Central memory CD4-positive, alpha-beta T cell (primary cell): Measurements from ENCODE around the gene BACH1.

ENCODE experiments used
- DNase-seq: peaks from one replicate; pipeline ENCODE4 v3.0.0; 2022

The BACH1 gene

DNA sequence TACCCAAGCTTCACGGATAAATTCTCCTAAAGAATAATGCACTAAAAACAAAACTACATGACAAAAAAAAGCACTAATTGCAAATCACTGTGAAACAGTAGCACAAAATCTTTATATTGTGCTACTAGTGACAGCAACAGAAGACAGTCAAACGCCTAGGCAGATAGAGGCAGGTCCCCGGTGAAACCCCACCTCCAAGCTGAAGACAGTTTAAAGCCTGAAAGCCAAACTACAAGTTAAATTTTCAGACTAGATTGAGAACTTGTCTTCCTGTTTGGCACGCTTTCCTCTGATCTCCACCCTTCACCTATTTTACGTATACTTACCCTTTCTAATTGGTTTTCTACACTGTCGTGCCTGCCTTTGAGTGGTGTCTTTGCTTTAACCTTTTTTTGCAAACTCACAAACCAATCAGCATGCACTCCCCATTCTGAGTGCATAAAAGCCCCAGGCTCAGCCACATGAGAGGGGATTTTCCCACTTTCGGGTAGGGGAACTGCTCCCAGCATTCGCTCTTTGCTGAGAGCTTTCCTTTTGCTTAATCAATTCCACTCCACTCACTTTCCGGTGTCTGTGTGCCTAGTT is 3.6 kb upstream of the BACH1 start:
- DNase-seq = peak; percentile 69

DNA sequence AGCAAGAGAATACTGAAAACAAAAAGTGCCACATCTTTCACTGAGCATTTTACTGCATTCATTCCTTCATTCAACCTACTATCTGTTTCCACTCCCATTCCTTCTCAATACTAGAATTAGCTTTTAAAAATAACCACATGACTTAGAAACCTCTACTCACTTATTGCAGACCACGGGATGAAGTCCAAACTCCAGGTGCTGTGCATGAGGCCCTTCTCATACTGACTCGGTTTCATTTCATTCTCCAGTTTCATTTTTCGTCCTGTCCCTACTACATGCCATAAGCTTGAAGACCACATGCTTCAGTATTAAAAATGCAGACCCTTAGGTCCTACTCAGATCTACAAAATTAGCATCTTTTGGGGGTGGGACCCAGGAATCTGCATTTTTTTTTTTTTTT is 2.3 kb upstream of the BACH1 start:
- no peak for DNase-seq

- no peak for DNase-seq
Measured at GRCh38 chr21:29297483-29298347, 1.0 kb upstream of the BACH1 start.

GRCh38 chr21:29299046-29299915 is 559 bp downstream of the BACH1 start:
- DNase-seq = peak; percentile 67

DNA sequence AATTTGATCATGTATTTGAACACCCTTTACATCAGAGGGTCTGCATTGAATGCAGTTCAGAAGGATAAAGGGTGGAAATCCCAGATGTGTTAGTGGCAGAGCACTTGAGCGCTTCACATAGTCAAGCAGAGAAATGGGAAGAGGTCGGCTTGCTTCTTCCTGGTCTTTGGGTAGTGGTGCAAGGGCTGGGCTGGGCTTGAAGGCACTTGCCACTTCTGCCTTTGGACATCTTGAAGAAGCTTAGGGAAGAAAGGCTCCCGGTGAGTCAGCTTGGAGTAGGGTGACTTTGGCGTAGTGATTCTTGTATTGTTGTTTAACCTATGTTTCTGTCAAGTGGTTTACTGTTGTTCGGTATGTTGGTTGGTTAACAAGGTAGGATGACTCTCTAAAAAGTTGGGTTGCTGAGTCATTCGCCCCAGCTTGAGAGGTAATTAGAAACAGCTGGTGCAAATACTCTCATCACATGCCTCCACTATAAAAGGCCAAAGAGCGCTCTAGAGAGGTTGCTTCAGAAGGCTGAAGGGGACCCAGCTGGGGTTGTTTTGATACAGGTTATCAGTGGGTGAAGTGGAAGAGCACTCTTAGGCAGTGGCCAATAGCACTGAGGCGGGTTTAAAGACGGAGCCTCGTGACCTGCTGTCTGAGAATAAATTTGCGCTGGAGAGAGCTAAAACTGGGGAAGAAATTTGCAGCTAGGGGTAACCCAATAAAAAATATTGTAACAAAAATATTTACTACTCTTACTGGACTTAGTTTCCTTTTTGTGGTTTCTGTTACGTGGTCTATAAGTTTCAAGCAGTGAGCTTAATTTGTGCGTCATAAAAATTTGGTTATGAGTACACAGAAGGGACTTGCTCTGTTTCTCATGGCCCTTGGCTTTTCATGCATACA is 1.4 kb downstream of the BACH1 start:
- peak; percentile 34 for DNase-seq

DNA sequence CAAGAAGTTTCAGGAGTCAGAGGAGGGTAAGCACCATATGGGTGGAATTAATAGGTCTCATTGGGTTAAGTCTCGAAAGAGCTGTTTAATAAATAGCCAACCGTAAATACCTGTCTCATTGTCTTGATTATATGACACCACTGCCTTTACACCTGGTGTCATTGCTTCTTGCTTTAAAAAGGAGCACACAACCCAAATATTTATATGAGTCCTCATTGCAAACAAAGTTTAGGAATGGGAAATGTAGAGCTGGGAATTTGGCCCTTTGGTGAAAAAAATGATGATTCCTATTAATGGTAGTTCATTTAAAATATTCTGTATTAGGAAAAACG is 2.1 kb downstream of the BACH1 start:
- DNase-seq = no peak

DNA sequence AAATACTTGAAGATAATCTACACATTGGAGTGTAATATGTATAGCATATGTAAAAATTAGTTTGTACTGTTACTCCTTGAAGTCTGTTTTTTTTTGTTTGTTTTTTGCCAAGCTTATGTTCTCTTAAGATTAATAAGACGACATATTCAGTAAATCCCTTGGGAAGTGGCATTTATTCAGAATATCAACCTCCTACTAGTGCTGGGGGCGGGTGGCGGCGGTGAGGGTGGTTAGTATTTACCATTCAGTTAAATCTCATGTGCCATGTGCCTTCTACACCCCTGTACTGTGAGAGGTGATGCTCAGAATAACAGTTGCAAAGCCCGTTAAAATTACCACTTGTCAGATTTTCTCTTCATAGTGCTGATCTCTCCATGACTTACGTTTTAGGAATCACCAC is 3.0 kb downstream of the BACH1 start:
- no peak for DNase-seq

DNA sequence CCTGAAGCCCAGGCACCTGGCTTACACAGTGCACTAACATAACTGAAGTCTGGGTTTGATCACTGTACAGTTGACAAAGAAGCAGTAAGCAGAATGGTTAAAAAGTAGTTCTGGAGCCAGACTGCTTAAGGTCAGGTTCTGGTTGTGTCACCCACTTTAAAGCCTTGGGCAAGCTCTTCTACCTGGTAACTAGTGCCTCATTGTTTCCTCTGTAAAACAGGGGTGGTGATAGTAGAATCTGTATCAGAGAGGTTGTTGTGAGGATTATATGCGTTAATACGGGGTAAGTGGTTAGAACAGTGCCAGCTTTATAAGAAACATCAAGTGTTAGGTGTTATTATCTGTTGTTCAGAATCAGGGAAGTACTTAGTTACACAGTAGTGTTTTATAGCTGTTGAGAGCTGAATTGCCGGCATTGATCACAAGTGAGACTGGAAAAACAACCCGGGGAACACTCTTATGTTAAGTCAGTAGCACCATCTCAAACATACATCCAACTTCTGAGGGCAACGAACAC is 3.7 kb downstream of the BACH1 start:
- DNase-seq = no peak

DNA sequence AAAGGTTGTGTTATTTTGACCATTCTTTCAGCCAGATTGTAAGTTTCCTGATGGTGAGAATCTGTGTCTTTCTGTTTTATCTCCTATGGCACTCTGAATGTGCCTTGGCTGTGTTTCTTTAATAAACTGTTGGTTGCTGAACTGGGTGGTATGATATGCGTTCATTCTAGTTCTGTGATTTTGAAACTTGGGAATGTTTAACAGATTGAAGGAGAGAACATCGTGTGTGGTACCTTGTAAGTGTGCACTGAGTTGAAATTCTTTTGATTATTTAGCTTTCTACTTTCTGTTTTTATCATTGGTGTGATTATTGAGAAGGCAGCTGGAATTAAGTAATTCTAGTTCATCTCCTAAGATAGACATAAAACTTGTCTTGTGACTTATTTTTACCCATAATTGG is 4.6 kb downstream of the BACH1 start:
- no peak for DNase-seq

DNA sequence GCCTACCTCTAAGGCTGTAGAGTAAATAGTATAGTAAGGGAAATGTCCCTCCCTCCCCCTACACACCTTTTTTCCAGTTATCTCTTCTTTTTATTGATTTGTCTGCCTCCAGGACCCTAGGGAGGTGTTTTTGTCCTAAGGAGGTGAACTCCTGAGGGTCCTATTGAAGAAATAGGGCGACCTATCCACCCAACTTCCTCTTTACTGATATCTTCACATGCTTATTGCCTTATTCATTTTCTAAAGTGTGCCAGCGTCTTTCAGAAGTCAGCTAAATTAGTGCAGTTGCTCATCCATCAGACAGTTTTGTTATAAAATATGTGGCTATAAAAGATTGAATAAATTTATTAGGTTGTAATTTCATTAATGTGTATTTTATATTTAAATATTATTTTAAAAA is 5.9 kb downstream of the BACH1 start:
- no peak for DNase-seq

GRCh38 chr21:29305068-29305467 is 6.3 kb downstream of the BACH1 start:
- no peak for DNase-seq

- DNase-seq = no peak
Measured at GRCh38 chr21:29305561-29305960, 6.8 kb downstream of the BACH1 start.

DNA sequence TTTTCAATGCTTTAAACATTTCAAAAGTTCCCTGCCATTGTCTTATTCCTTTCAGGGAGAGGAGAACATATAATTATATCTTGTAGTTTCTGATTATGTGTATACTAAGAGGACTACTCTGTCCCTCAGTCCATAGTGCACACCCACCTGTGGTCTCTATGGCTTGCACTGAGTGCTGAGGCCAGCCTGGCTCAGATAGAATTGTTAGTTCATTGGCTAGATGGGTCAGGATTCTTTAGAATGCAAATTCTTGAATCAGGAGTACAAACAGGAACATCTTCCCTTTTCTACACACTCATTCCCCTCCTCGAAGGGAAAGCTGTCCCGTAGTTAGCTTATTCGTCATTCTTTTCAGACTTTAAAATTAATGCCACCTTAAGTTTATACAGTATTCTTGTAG is 8.2 kb downstream of the BACH1 start:
- no peak for DNase-seq

DNA sequence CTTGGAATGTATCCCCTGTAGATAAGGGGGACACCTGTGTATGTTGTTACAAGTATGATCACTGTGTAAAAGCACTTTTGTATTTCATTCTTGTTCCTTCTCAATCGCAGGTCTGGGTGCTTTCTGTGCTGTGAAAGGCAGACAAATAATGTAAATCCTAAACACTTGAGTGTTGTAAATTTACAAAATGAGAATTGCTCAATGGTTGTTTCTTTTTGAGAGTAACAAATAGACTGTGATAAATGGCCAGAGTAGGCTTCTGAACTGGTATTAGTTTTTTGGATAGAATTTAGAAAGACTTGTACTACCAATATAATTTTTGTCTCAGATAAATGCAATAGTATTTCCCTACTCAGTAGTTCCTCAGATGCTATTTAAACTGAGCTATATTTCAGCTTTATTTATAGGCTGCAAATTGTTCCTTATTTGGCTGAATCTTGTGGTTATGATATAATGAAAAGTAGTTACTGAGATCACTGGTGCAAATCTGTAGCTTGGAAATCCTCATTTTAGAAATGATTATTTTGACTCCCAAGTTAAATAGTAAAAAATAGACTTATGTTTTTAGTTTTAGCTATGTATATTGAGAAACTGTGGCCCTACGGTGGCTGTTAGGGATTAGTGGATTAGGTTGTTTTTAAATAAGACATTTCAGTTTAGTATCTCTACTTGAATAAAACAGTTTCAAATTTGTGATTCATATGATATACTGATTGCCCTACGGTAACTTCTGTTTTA is 9.2 kb downstream of the BACH1 start:
- DNase-seq = no peak

GRCh38 chr21:29308456-29308783 is 9.7 kb downstream of the BACH1 start:
- DNase-seq = no peak

DNA sequence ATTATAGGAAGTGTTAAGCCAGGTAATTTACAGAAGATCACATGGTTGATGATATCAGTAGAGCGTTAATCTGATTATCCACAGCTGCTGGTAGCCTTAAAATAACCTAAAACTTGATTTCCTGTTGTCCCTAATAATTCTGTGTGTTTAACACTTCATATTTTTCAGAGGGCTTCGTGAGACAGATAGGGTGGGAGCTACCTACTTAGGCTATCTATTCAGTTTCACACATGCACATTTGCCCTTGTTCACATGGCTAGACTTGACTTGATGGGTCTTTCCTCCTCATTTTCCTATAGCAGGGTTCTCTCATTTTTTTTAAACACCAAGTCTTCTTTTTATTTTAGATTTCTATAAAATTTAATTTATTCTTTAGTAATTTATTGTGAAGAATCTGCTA is 11.0 kb downstream of the BACH1 start:
- DNase-seq = no peak

- no peak for DNase-seq
Measured at GRCh38 chr21:29311802-29312201, 13.1 kb downstream of the BACH1 start.

GRCh38 chr21:29312981-29313380 is 14.3 kb downstream of the BACH1 start:
- no peak for DNase-seq

DNA sequence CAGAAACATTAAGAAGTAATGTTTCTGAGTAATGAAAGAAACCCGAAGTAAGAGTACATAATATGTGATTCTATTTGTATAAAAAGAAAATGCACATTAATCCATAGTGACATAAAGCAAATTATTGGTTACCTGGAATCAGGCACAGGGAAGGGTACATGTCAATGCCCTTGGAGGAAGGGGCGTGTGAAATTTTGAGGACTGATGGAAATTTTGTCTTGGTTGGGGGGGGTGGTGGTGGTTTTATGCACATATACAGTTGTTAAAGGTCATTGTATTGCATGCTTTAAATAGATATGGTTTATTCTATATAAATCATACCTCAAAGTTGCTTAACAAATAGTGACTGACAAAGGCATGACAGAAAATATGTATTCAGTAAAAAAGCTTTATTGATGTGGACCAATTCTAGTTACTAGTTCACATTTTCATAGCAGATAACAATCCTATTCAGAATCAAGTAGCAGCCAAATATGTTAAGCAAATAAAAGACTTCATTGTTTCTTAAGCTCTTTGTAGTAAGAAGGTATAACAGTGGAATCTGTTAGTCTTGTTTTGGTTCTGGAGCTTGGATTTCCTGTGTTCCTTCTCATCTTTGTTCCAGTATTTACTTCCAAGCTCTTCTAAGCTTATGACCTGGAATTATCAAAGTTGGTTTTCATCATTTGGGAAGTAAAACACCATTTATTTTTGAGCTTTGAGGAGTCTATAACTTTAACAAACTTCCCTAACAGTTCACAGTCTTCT is 15.1 kb downstream of the BACH1 start:
- DNase-seq = no peak

DNA sequence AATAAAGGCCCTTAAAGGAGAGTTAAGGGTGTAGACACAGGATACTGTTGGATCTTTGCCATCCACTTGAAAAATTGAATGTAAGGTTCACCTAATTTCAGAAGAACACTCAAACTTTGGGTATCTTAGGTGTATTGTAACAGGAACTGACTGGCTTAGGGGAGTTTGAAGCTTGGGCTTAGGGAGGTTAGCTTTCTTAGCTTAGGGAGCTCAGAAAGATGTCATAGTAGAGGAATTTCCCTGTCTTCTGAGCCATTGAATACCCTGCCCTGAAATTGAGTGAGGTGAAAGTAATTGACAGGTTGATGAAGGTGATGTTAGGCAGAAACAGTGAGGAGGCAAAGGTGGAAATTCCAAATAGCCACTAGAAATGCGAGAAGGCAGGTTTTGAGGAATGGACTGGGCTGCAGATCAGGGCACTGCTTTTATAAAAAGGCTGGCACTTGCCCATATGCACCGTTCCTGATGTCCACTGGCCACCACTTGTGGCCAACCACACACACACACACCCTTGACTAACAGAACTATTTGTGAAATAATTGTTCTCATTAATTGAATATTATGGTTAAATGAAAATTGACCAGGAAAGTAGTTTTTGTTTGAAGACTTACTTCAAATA is 16.5 kb downstream of the BACH1 start:
- DNase-seq = no peak
